ENCODE measurements around the gene HDAC2. TPM values are rescaled to one million over a fixed set of nuclear protein-coding genes. Genes with fewer than 3 reads are reported as not detected.

Gene HDAC2
- polyA plus RNA-seq, 1 donor (not counting 4 experiments of a cell fraction or from before 2014, with no cell fraction given): 222 TPM

GRCh38 chr6:113939825-113940224, 31.1 kb downstream of the HDAC2 start:
- Histone ChIP-seq H2AFZ (ENCODE audit: control insufficient read depth, low read length) (no peak overlapping the region), H3K36me3 (ENCODE audit: control insufficient read depth in 2 of 2, extremely low read depth in 1 of 2, insufficient read depth in 2 of 2, low read length in 2 of 2) (peaks cover 2 to 9% of the 10 kb centered on the region in 2 experiments)
- no peak for DNase-seq (ENCODE audit: low read depth, low spot score)

DNA sequence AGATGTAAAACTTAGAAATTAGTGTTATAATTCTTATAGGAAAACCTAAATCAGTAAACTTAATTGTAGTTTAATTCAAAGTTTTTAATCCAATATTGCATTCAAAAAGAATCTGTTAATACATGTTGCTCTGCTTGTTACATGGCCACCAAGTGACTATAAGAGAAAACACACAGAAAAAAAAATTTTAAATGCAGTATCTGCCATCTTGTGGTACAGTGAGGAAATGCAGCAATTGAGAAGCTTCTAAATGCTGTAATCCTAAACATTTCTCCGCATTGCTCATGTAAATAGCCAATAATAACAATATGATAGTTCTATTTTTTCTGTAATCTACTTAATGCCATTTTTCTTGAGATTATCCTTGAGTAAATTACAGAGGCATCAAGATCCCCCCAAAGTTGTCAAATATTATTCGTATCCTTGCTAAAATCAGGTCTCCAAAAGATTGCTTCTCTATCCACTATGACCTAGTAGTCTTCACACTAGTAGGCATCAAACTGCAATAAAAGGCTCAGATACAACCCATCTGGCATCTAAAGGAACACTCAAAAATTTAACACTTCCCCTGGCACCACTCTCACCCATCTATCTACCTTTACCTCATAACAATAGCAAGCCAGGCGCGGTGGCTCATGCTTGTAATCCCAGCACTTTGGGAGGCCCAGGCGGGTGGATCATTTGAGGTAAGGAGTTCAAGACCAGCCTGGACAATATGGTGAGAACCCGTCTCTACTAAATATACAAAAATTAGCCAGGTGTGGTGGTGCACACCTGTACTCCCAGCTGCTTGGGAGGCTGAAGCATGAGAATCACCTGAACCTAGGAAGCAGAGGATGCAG, 34.6 kb downstream of the HDAC2 start:
- H2AFZ ChIP-seq (ENCODE audit: control insufficient read depth, low read length): no peak overlapping the region
- H4K20me1 ChIP-seq (ENCODE audit: control insufficient read depth, extremely low read depth, insufficient read depth, low read length): no peaks in the 10 kb centered on the region
- H3K27me3 ChIP-seq (ENCODE audit: control insufficient read depth, extremely low read depth, insufficient read depth, low read length): no peaks in the 10 kb centered on the region
- DNase-seq (ENCODE audit: low read depth, low spot score) (peak; percentile 2), FAIRE-seq (peak; percentile 44)
- H3K9me1 ChIP-seq (ENCODE audit: control insufficient read depth, extremely low read depth, insufficient read depth, low read length): peaks cover 3% of the 10 kb centered on the region
- H3K36me3 ChIP-seq (ENCODE audit: control insufficient read depth in 2 of 2, extremely low read depth in 1 of 2, insufficient read depth in 2 of 2, low read length in 2 of 2): peaks cover 2 to 5% of the 10 kb centered on the region in 2 experiments
- H3K27ac ChIP-seq (ENCODE audit: control insufficient read depth, insufficient read depth, low read length): no peak overlapping the region
- H3K9ac ChIP-seq (ENCODE audit: control insufficient read depth, extremely low read depth, insufficient read depth, low read length): no peak overlapping the region
- TF ChIP-seq EZH2 (IDR thresholded peaks at IDR 0.05; ENCODE audit: low read length) (no peak), CTCF (optimal IDR thresholded peaks at IDR 0.05 in 1 of 3, IDR thresholded peaks at IDR 0.05 in 1 of 3, conservative IDR thresholded peaks at IDR 0.05 in 1 of 3; ENCODE audit: extremely low read depth in 1 of 3, insufficient read depth in 2 of 3, low read length in 3 of 3) (peak in 2 of 3 experiments; percentile 53)
- no peaks in the 10 kb centered on the region for H3K9me3 ChIP-seq (ENCODE audit: control insufficient read depth, low read depth, low read length)
- no peaks in the 10 kb centered on the region for H3K79me2 ChIP-seq (ENCODE audit: control insufficient read depth, insufficient read depth, low read length)
- H3K4me2 ChIP-seq (ENCODE audit: control insufficient read depth, extremely low read depth, insufficient read depth, low read depth, low read length): no peak overlapping the region
- H3K4me1 ChIP-seq (ENCODE audit: control insufficient read depth, extremely low read depth, insufficient read depth, low read length): no peaks in the 10 kb centered on the region
- no peak overlapping the region for H3K4me3 ChIP-seq (ENCODE audit: control insufficient read depth in 2 of 3, extremely low read depth in 1 of 3, insufficient read depth in 2 of 3, low read depth in 1 of 3, low read length in 3 of 3)
- dilution Hi-C loops (cut with MboI; ENCODE audit: extremely low pct_ligation_motif_present, low sequenced_read_pairs): no loop called here

More at GRCh38 chr6:113939825-113940224, 31.1 kb downstream of the HDAC2 start:
- FAIRE-seq: peak; percentile 23
- no peaks in the 10 kb centered on the region for H3K9me3 ChIP-seq (ENCODE audit: control insufficient read depth, low read depth, low read length)
- H3K4me3 ChIP-seq (ENCODE audit: control insufficient read depth in 2 of 3, extremely low read depth in 1 of 3, insufficient read depth in 2 of 3, low read depth in 1 of 3, low read length in 3 of 3): no peak overlapping the region
- no peaks in the 10 kb centered on the region for H3K79me2 ChIP-seq (ENCODE audit: control insufficient read depth, insufficient read depth, low read length)
- no peak overlapping the region for H3K4me2 ChIP-seq (ENCODE audit: control insufficient read depth, extremely low read depth, insufficient read depth, low read depth, low read length)
- no peaks in the 10 kb centered on the region for H3K9me1 ChIP-seq (ENCODE audit: control insufficient read depth, extremely low read depth, insufficient read depth, low read length)
- H3K4me1 ChIP-seq (ENCODE audit: control insufficient read depth, extremely low read depth, insufficient read depth, low read length): peaks cover under 1% of the 10 kb centered on the region
- peaks cover 3% of the 10 kb centered on the region for H4K20me1 ChIP-seq (ENCODE audit: control insufficient read depth, extremely low read depth, insufficient read depth, low read length)
- TF ChIP-seq EZH2 (IDR thresholded peaks at IDR 0.05; ENCODE audit: low read length) (no peak), CTCF (optimal IDR thresholded peaks at IDR 0.05 in 1 of 3, IDR thresholded peaks at IDR 0.05 in 1 of 3, conservative IDR thresholded peaks at IDR 0.05 in 1 of 3; ENCODE audit: extremely low read depth in 1 of 3, insufficient read depth in 2 of 3, low read length in 3 of 3) (no peak)
- no peaks in the 10 kb centered on the region for H3K27me3 ChIP-seq (ENCODE audit: control insufficient read depth, extremely low read depth, insufficient read depth, low read length)
- dilution Hi-C loops (cut with MboI; ENCODE audit: extremely low pct_ligation_motif_present, low sequenced_read_pairs): no loop called here
- no peak overlapping the region for H3K9ac ChIP-seq (ENCODE audit: control insufficient read depth, extremely low read depth, insufficient read depth, low read length)
- H3K27ac ChIP-seq (ENCODE audit: control insufficient read depth, insufficient read depth, low read length): no peak overlapping the region
